K562 (cell line): ENCODE data around the gene GPR15LG. TPM values are rescaled to one million over a fixed set of nuclear protein-coding genes. Genes with fewer than 3 reads are reported as not detected.
A peak's percentile ranks its signal among the peaks of the same experiment; 100 is the strongest.

Source experiments
- ATAC-seq: fragments of 200-7000 bp; cut with Tn5 transposase; 3 replicates; pipeline ENCODE4 v1.9.1; 2020; ENCODE audit warnings: moderate library complexity
- BruUV-seq: library from RNA; stranded (reverse); fragments of 400-500 nt; replicated peaks from 2 replicates; lab custom pipeline; 2021; lab: Mats Ljungman, UMichigan
- CTCF ChIA-PET: fragments of 300-600 bp; formaldehyde crosslinking; extraction: SDS; loops from one replicate; lab custom pipeline; 2021; ENCODE audit warnings: low intra/inter-chr PET ratio; lab: Yijun Ruan, JAX
- POLR2A ChIA-PET: fragments of 300-600, 350-650 bp; sonication (Branson Sonifier 250); formaldehyde crosslinking; extraction: SDS; loops from one replicate; lab custom pipeline; 2021; ENCODE audit warnings: antibody characterized with exemption, inconsistent platforms; lab: Yijun Ruan, JAX
- DNase-seq, 4 experiments: peaks; one replicate each; pipeline versions ENCODE4 v3.0.0 to v3.0.0-alpha.2; 2011 to 2018; ENCODE audit warnings: low spot score in 3 of 4, mixed read lengths in 3 of 4; ENCODE audit errors: extremely low read depth in 1 of 4
- FAIRE-seq: peaks from 2 replicates; lab custom pipeline; 2011; peaks lifted over from hg19 to GRCh38; lab: Jason Lieb, UNC
- H2AFZ ChIP-seq: 2 replicates; pipeline ENCODE4 v1.6.0; 2011; ENCODE audit warnings: low read depth, low read length, control low read depth, inconsistent platforms
- H3K27ac ChIP-seq: fragments of 200-600 bp; 3 replicates; pipeline ENCODE4 v1.8.0; 2011; ENCODE audit warnings: low read depth, mild to moderate bottlenecking, control low read depth, inconsistent platforms, low read length, moderate library complexity, mixed read lengths; ENCODE audit errors: extremely low read depth
- H3K27me3 ChIP-seq, 2 experiments: fragments of 300-600 bp in 1 of 2; 2 replicates in 1 of 2; 3 replicates in 1 of 2; pipeline versions ENCODE4 v1.6.0 to v1.8.0; 2011; ENCODE audit warnings: inconsistent platforms in 2 of 2, low read length in 2 of 2, mild to moderate bottlenecking in 1 of 2, mixed read lengths in 1 of 2, moderate library complexity in 1 of 2; ENCODE audit not compliant: control insufficient read depth in 2 of 2, insufficient read depth in 2 of 2
- H3K36me3 ChIP-seq: fragments of 300-600 bp; 3 replicates; pipeline ENCODE4 v1.8.0; 2011; ENCODE audit warnings: mild to moderate bottlenecking, low read length, inconsistent platforms; ENCODE audit not compliant: control insufficient read depth, insufficient read depth
- H3K4me1 ChIP-seq, 2 experiments: fragments of 200-600 bp in 1 of 2; replicated peaks in 1 of 2; 2 replicates in 1 of 2; 3 replicates in 1 of 2; pipeline versions ENCODE4 v1.5.1 to v1.8.0; 2011; ENCODE audit warnings: inconsistent platforms in 2 of 2, low read length in 2 of 2, mild to moderate bottlenecking in 1 of 2, mixed read lengths in 1 of 2, moderate library complexity in 1 of 2; ENCODE audit not compliant: control insufficient read depth in 2 of 2, insufficient read depth in 2 of 2
- H3K4me2 ChIP-seq: 2 replicates; pipeline ENCODE4 v1.6.1; 2011; ENCODE audit warnings: low read length, control low read depth, inconsistent platforms, mixed read lengths; ENCODE audit not compliant: insufficient read depth
- H3K4me3 ChIP-seq: fragments of 200-600 bp; sonication (generic), shearing (Covaris generic); 2 replicates; pipeline ENCODE4 v1.5.1; 2016; ENCODE audit warnings: control low read depth, inconsistent platforms
- H3K79me2 ChIP-seq: fragments of 200-600 bp; 3 replicates; pipeline ENCODE4 v1.8.0; 2011; ENCODE audit warnings: low read length, inconsistent platforms; ENCODE audit not compliant: control insufficient read depth, insufficient read depth
- H3K9ac ChIP-seq, 2 experiments: 2 replicates each; pipeline versions ENCODE4 v1.6.0 to v1.6.1; 2011; ENCODE audit warnings: low read depth in 2 of 2, low read length in 2 of 2, control low read depth in 1 of 2, inconsistent platforms in 1 of 2, mild to moderate bottlenecking in 1 of 2, mixed read lengths in 1 of 2; ENCODE audit not compliant: insufficient read depth in 1 of 2
- H3K9me1 ChIP-seq: one replicate; pipeline ENCODE4 v1.6.0; 2011; ENCODE audit warnings: inconsistent platforms, mild to moderate bottlenecking, low read length, moderate library complexity; ENCODE audit not compliant: control insufficient read depth, insufficient read depth
- H3K9me3 ChIP-seq: replicated peaks from 2 replicates; pipeline ENCODE4 v1.5.1; 2011; ENCODE audit warnings: low read depth, low read length, inconsistent platforms; ENCODE audit not compliant: control insufficient read depth, insufficient read depth
- H4K20me1 ChIP-seq: replicated peaks from 2 replicates; pipeline ENCODE4 v1.6.1; 2011; ENCODE audit warnings: low read length, inconsistent platforms, mixed read lengths; ENCODE audit not compliant: control insufficient read depth, insufficient read depth
- CHD1 ChIP-seq: fragments of 200-600 bp; sonication (generic); IDR thresholded peaks from one replicate; pipeline ENCODE4 v1.6.1; 2012; ENCODE audit warnings: mild to moderate bottlenecking, moderate library complexity, low read length, inconsistent platforms
- CHD2 ChIP-seq: IDR thresholded peaks from 2 replicates; pipeline ENCODE4 v1.6.1; 2011; ENCODE audit warnings: low read depth, low read length
- ELF1 ChIP-seq: fragments of 200-800 bp; sonication (Bioruptor generic); IDR thresholded peaks from 2 replicates; pipeline ENCODE4 v1.6.1; 2016; ENCODE audit warnings: missing genetic modification characterization, missing compliant biosample characterization
- JUND ChIP-seq, 2 experiments: IDR thresholded peaks; 2 replicates in 1 of 2; 3 replicates in 1 of 2; pipeline ENCODE4 v1.6.1; 2011; ENCODE audit warnings: borderline replicate concordance in 2 of 2, low read depth in 2 of 2, low read length in 2 of 2, improper control_type of control experiment in 1 of 2, missing biosample characterization in 1 of 2, missing genetic modification characterization in 1 of 2, missing genetic modification reagents in 1 of 2
- MBD2 ChIP-seq: sonication (generic); IDR thresholded peaks from 2 replicates; pipeline ENCODE4 v1.6.1; 2016; ENCODE audit warnings: low read depth, borderline replicate concordance
- MLX ChIP-seq, 2 experiments: fragments of 450-650 bp in 1 of 2; sonication (generic) in 1 of 2; formaldehyde crosslinking; conservative IDR thresholded peaks; 2 replicates each; pipeline versions ENCODE4 v1.4.0 to v1.8.1; 2020 to 2022; ENCODE audit warnings: mild to moderate bottlenecking in 1 of 2, missing genetic modification reagents in 1 of 2
- PRDM10 ChIP-seq: fragments of 450-650 bp; IDR thresholded peaks from 2 replicates; pipeline ENCODE4 v1.6.1; 2018; ENCODE audit not compliant: partially characterized antibody
- RBM34 ChIP-seq: fragments of 200-400 bp; formaldehyde crosslinking; IDR thresholded peaks from 2 replicates; pipeline ENCODE4 v1.6.1; 2018; ENCODE audit warnings: low read length, borderline replicate concordance; ENCODE audit not compliant: insufficient read depth
- RHOXF2B ChIP-seq: fragments of 250-450 bp; sonication (Bioruptor Pico); conservative IDR thresholded peaks from 2 replicates; pipeline ENCODE4 v1.5.1; 2021
- TEAD1 ChIP-seq, 2 experiments: fragments of 450-650 bp in 1 of 2; sonication (generic) in 1 of 2; formaldehyde crosslinking; IDR thresholded peaks; 2 replicates each; pipeline versions ENCODE4 v1.4.0 to v1.8.0; 2020 to 2022; ENCODE audit warnings: mild to moderate bottlenecking in 2 of 2, missing genetic modification reagents in 1 of 2
- ZHX1 ChIP-seq: fragments of 150-350 bp; conservative IDR thresholded peaks from 2 replicates; pipeline ENCODE4 v1.6.1; 2014; ENCODE audit warnings: low read length
- ZNF224 ChIP-seq: sonication (generic); formaldehyde crosslinking; IDR thresholded peaks from 2 replicates; pipeline ENCODE4 v1.8.0; 2022; ENCODE audit warnings: mild to moderate bottlenecking, missing genetic modification reagents
- ZNF24 ChIP-seq: fragments of 450-650 bp; IDR thresholded peaks from 2 replicates; pipeline ENCODE4 v1.6.1; 2016
- ZNF354B ChIP-seq: fragments of 250-450 bp; sonication (Bioruptor Pico); IDR thresholded peaks from 2 replicates; pipeline ENCODE4 v1.4.0; 2020
- WGBS: fragments of 100-300 bp; shearing (Covaris generic); methylation state at CpG from one replicate; pipeline ENCODE4 v1.1.6; 2016; ENCODE audit warnings: low coverage, mixed read lengths; ENCODE audit not compliant: insufficient coverage; ENCODE audit errors: missing lambda C conversion rate; 5-methylcytosine and 5-hydroxymethylcytosine counted together
- in situ Hi-C: fragments of 300-500 bp; cut with MboI; formaldehyde crosslinking; loops from 4 replicates; pipeline ENCODE4 v1.15.0; 2018; ENCODE audit warnings: inconsistent platforms, mixed read lengths
- intact Hi-C: fragments of 100-400 bp; cut with micrococcal nuclease; formaldehyde crosslinking; loops from 2 replicates; pipeline ENCODE4 v1.14.2; 2022
- polyA plus RNA-seq, 8 experiments: library from polyadenylated mRNA; depleted of rRNA in 4 of 8; stranded (reverse) in 5 of 8; unstranded in 3 of 8; fragments of >200 nt; fragmentation: Nextera tagmentation in 2 of 8; fragmentation: Illumina TruSeq in 1 of 8; extraction: Ambion mirVana in 2 of 8; extraction: Trizol in 1 of 8; gene quantifications; 2 replicates each; pipeline versions ENCODE4 v1.2.1 to v1.2.3, GENCODE V29; 2011 to 2014; ENCODE audit warnings: inconsistent platforms in 1 of 8, missing spikeins in 1 of 8
- total RNA-seq, 7 experiments: library from RNA; depleted of rRNA in 6 of 7; stranded (reverse); fragments of >200 nt in 6 of 7; fragmentation: Illumina TruSeq in 2 of 7; extraction: Trizol in 2 of 7; gene quantifications; 2 replicates each; pipeline versions ENCODE4 v1.2.1 to v1.2.3, GENCODE V29; 2011 to 2021; ENCODE audit warnings: low replicate concordance in 1 of 7
- TF ChIP-seq, protein P1 (sequence below): sonication (generic); formaldehyde crosslinking; IDR thresholded peaks from 2 replicates; pipeline ENCODE4 v1.8.0; 2022; ENCODE audit warnings: missing genetic modification reagents, mild to moderate bottlenecking, moderate library complexity, borderline replicate concordance

The GPR15LG gene
- total and polyA plus RNA-seq, 9 of the 15 experiments (the other 6 are each of a cell fraction or from before 2014, with no cell fraction given) = 0.51 TPM; not detected in 8

DNA sequence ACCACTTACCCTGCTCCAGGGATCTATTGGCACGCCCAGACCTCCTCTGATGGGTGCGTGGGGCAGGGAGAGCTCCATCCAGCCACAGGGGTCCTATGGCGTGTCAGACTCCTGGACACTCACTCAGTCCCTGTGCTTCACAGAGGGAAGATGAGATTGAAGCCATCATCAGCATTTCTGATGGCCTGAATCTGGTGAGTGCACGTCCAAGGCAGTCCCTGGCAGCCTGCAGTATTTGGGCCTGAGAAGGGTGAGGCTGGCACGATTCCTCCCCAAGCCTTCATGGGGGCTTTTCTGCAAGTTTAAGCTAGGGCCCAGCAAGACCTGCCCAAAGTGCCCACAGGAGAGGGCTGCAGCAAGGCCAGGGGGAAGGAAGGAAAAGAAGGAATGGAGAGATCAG, 24.0 kb downstream of the GPR15LG start:
- POLR2A ChIA-PET = interaction anchor here (0.5 to 1.4 kb wide), 3 partner anchors 9 to 277 kb away, joined by 3 to 4 read pairs (median 3); no protein-coding TSS in a partner anchor
- Histone ChIP-seq H3K9ac (peak overlapping the region in 1 of 2 experiments; percentile 40; a peak in 1 of 4 replicates), H3K9me1 (no peaks in the 10 kb centered on the region), H3K9me3 (no peaks in the 10 kb centered on the region), H3K79me2 (no peaks in the 10 kb centered on the region), H4K20me1 (peaks cover 6% of the 10 kb centered on the region; the same call in 1 of the 2 replicates), H3K4me3 (no peak overlapping the region), H3K4me1 (peaks cover 13 to 30% of the 10 kb centered on the region in 2 experiments; a peak in 4 of 5 replicates), H3K27me3 (peaks cover 36 to 62% of the 10 kb centered on the region in 2 experiments), H2AFZ (no peak overlapping the region), H3K4me2 (no peak overlapping the region), H3K36me3 (no peaks in the 10 kb centered on the region), H3K27ac (no peak overlapping the region)
- ATAC-seq (no peak), DNase-seq (no peak), FAIRE-seq (no peak)
- intact Hi-C loops (no loop called here), in situ Hi-C loops (no loop called here)
- CTCF ChIA-PET = no interaction called here
- BruUV-seq = no TSS peak
- 5% methylated on average over 5 of the region's 5 CpGs for WGBS
- TF ChIP-seq RBM34 = no peak
- no peak for TF ChIP-seq RHOXF2B (CRISPR knock-in tag)
- no peak for TF ChIP-seq PRDM10
- no peak for TF ChIP-seq ZNF224 (CRISPR knock-in tag)
- no peak for TF ChIP-seq ZNF354B (CRISPR knock-in tag)
- TF ChIP-seq ELF1 (tag) = no peak
- TF ChIP-seq MBD2 = no peak
- no peak for TF ChIP-seq CHD1
- TF ChIP-seq ZHX1 = no peak
- no peak for TF ChIP-seq CHD2
- TF ChIP-seq, protein P1, sequence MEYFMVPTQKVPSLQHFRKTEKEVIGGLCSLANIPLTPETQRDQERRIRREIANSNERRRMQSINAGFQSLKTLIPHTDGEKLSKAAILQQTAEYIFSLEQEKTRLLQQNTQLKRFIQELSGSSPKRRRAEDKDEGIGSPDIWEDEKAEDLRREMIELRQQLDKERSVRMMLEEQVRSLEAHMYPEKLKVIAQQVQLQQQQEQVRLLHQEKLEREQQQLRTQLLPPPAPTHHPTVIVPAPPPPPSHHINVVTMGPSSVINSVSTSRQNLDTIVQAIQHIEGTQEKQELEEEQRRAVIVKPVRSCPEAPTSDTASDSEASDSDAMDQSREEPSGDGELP (CRISPR knock-in tag) = no peak
- TF ChIP-seq MLX (CRISPR knock-in tag; conservative IDR thresholded peaks at IDR 0.05) = no peak
- no peak for TF ChIP-seq ZNF24
- no peak for TF ChIP-seq JUND (IDR thresholded peaks at IDR 0.05; ENCODE audit: borderline replicate concordance, low read depth, low read length)
- no peak for TF ChIP-seq JUND (tag; IDR thresholded peaks at IDR 0.05; ENCODE audit: borderline replicate concordance, low read depth, low read length)
- TF ChIP-seq TEAD1 (CRISPR knock-in tag; IDR thresholded peaks at IDR 0.05) = no peak
